Breast epithelium (tissue), 4 donors: ENCODE data around the gene OAT. TPM values are rescaled to one million over a fixed set of nuclear protein-coding genes. Genes with fewer than 3 reads are reported as not detected.

Experiments used
- DNase-seq, 2 donors: peaks; one replicate each; pipeline ENCODE4 v3.0.0-alpha.2; 2019; ENCODE audit warnings: low spot score in 2 of 2
- H3K27ac ChIP-seq, 2 donors: fragments of 200-600 bp; sonication (generic) in 1 of 2; one replicate each; pipeline ENCODE4 v1.5.1; 2016 to 2019; ENCODE audit warnings: mild to moderate bottlenecking in 1 of 2
- H3K27me3 ChIP-seq, 2 donors: fragments of 200-600 bp; sonication (generic) in 1 of 2; one replicate each; pipeline versions ENCODE4 v1.5.1 to v1.6.0; 2017 to 2019; ENCODE audit warnings: control low read depth in 1 of 2, mild to moderate bottlenecking in 1 of 2
- H3K36me3 ChIP-seq: fragments of 200-600 bp; one replicate; pipeline ENCODE4 v1.5.1; 2019
- H3K4me1 ChIP-seq, 2 donors: fragments of 200-600 bp; sonication (generic); one replicate each; pipeline ENCODE4 v1.5.1; 2016 to 2019; ENCODE audit warnings: control low read depth in 1 of 2
- H3K4me3 ChIP-seq, 3 donors: fragments of 200-600 bp; sonication (generic); 1 replicate in 2 of 3; 2 replicates in 1 of 3; pipeline ENCODE4 v1.5.1; 2016 to 2019; ENCODE audit warnings: mild to moderate bottlenecking in 3 of 3, moderate library complexity in 2 of 3
- H3K9me3 ChIP-seq, 2 donors: fragments of 200-600 bp; sonication (generic) in 1 of 2; one replicate each; pipeline ENCODE4 v1.5.1; 2016 to 2019; ENCODE audit warnings: control low read depth in 1 of 2
- POLR2A ChIP-seq: fragments of 450-650 bp; IDR thresholded peaks from one replicate; pipeline ENCODE4 v1.6.1; 2016; ENCODE audit warnings: antibody characterized with exemption, mild to moderate bottlenecking, moderate library complexity
- POLR2AphosphoS5 ChIP-seq, 3 donors: sonication (generic); formaldehyde crosslinking; IDR thresholded peaks; one replicate each; pipeline ENCODE4 v1.6.1; 2017; ENCODE audit warnings: antibody characterized with exemption in 3 of 3
- intact Hi-C: fragments of 100-400 bp; cut with DNase I; formaldehyde crosslinking; loops from one replicate; pipeline ENCODE4 v1.15.1; 2023; ENCODE audit warnings: low total_unique reads
- total RNA-seq, 3 donors: library from RNA; depleted of rRNA; stranded (reverse); fragments of >200 nt; gene quantifications; one replicate each; pipeline ENCODE4 v1.1.0, GENCODE V29; 2016
- TF ChIP-seq, protein P1 (sequence below), 3 donors: fragments of 450-650 bp; IDR thresholded peaks; one replicate each; pipeline ENCODE4 v1.5.1; 2016 to 2017; ENCODE audit warnings: antibody characterized with exemption in 3 of 3, mild to moderate bottlenecking in 3 of 3, moderate library complexity in 3 of 3

OAT gene
- total RNA-seq, 3 donors from 2014 or later = 93.3 to 160 (median 115) TPM

DNA sequence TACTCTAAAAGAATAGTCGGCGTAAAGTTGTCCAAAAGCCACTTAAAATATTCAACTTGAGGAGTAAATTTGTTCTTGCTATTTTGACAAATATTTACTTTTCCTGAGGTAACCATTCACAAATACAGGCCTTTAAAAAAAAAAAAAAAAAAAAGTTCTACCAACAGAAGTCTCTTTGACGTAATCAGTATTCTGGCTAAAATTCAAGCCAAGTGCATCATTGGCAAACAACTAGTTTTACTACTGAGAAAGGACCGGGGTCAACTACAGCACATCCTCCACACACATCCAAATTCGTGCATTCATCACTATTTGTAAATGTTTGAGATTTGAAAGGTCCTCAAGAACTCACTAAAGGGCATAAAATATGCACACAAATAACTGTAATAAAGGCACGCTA, 2.0 kb downstream of the OAT start:
- H3K4me1 ChIP-seq = peaks cover 0 to 28% of the 10 kb centered on the region in 2 donors
- no peaks in the 10 kb centered on the region for H3K9me3 ChIP-seq
- peak overlapping the region in 1 of 2 donors; percentile 45 for H3K27ac ChIP-seq
- intact Hi-C loops = no loop called here
- DNase-seq = no peak
- H3K36me3 ChIP-seq = no peaks in the 10 kb centered on the region
- TF ChIP-seq POLR2A (no peak), POLR2AphosphoS5 (IDR thresholded peaks at IDR 0.05) (no peak)
- TF ChIP-seq, protein P1, sequence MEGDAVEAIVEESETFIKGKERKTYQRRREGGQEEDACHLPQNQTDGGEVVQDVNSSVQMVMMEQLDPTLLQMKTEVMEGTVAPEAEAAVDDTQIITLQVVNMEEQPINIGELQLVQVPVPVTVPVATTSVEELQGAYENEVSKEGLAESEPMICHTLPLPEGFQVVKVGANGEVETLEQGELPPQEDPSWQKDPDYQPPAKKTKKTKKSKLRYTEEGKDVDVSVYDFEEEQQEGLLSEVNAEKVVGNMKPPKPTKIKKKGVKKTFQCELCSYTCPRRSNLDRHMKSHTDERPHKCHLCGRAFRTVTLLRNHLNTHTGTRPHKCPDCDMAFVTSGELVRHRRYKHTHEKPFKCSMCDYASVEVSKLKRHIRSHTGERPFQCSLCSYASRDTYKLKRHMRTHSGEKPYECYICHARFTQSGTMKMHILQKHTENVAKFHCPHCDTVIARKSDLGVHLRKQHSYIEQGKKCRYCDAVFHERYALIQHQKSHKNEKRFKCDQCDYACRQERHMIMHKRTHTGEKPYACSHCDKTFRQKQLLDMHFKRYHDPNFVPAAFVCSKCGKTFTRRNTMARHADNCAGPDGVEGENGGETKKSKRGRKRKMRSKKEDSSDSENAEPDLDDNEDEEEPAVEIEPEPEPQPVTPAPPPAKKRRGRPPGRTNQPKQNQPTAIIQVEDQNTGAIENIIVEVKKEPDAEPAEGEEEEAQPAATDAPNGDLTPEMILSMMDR (IDR thresholded peaks at IDR 0.05) = no peak
- H3K4me3 ChIP-seq = peak overlapping the region in 2 of 3 donors; percentile 91 to 96
- no peaks in the 10 kb centered on the region for H3K27me3 ChIP-seq

DNA sequence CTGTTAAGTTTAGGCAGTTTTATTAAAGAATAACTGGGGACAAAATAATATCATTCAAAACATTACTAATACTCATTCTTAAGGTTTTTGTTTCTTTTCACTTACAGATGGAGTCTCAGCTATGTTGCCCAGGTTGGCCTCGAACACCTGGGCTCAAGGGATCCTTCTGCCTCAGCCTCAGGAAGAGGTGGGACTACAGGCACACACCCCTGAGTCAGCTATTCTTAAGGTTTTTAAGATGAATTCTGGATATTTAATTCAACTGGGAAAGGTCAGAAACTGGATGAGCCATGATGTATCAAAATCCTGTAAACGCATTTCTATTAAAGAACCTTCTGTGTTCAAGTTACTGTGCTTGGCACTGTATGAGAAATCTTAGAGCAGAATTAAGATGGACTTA, 3.5 kb downstream of the OAT start:
- no peak for DNase-seq
- Histone ChIP-seq H3K9me3 (no peaks in the 10 kb centered on the region), H3K4me1 (peaks cover 0 to 28% of the 10 kb centered on the region in 2 donors), H3K36me3 (no peaks in the 10 kb centered on the region), H3K4me3 (no peak overlapping the region), H3K27me3 (no peaks in the 10 kb centered on the region), H3K27ac (peak overlapping the region; percentile 35 to 45)
- TF ChIP-seq POLR2A = no peak
- TF ChIP-seq POLR2AphosphoS5 (IDR thresholded peaks at IDR 0.05) = no peak
- TF ChIP-seq, protein P1 (IDR thresholded peaks at IDR 0.05) = no peak
- intact Hi-C loops = no loop called here

- H3K4me1 ChIP-seq = peaks cover 0 to 33% of the 10 kb centered on the region in 2 donors
- intact Hi-C loops = no loop called here
- H3K9me3 ChIP-seq = no peaks in the 10 kb centered on the region
- no peak for TF ChIP-seq POLR2A
- no peak for TF ChIP-seq POLR2AphosphoS5 (IDR thresholded peaks at IDR 0.05)
- TF ChIP-seq, protein P1 (IDR thresholded peaks at IDR 0.05) = no peak
- no peaks in the 10 kb centered on the region for H3K27me3 ChIP-seq
- no peaks in the 10 kb centered on the region for H3K36me3 ChIP-seq
- no peak overlapping the region for H3K4me3 ChIP-seq
- peak overlapping the region in 1 of 2 donors; percentile 45 for H3K27ac ChIP-seq
- DNase-seq = no peak
These were observed 4.6 kb downstream of the OAT start for GRCh38 chr10:124414076-124414475.

GRCh38 chr10:124409696-124410095, 9.0 kb downstream of the OAT start:
- no peaks in the 10 kb centered on the region for H3K27me3 ChIP-seq
- peaks cover 0 to 20% of the 10 kb centered on the region in 2 donors for H3K4me1 ChIP-seq
- TF ChIP-seq POLR2AphosphoS5 (IDR thresholded peaks at IDR 0.05) = no peak
- no peak for TF ChIP-seq POLR2A
- TF ChIP-seq, protein P1 (IDR thresholded peaks at IDR 0.05) = no peak
- no peak for DNase-seq
- no peak overlapping the region for H3K4me3 ChIP-seq
- H3K27ac ChIP-seq = no peak overlapping the region
- intact Hi-C loops = no loop called here
- no peaks in the 10 kb centered on the region for H3K9me3 ChIP-seq
- no peaks in the 10 kb centered on the region for H3K36me3 ChIP-seq

- DNase-seq = no peak
- Histone ChIP-seq H3K27me3 (no peaks in the 10 kb centered on the region), H3K4me1 (peaks cover 0 to 7% of the 10 kb centered on the region in 2 donors), H3K9me3 (no peaks in the 10 kb centered on the region), H3K4me3 (no peak overlapping the region), H3K36me3 (no peaks in the 10 kb centered on the region), H3K27ac (no peak overlapping the region)
- no peak for TF ChIP-seq POLR2A
- TF ChIP-seq, protein P1 (IDR thresholded peaks at IDR 0.05) = no peak
- intact Hi-C loops = no loop called here
These were observed 10.4 kb downstream of the OAT start for GRCh38 chr10:124408357-124408756.
